ENCODE data around the gene TERT. TPM values are rescaled to one million over a fixed set of nuclear protein-coding genes. Genes with fewer than 3 reads are reported as not detected.
A peak's percentile ranks its signal among the peaks of the same experiment; 100 is the strongest.

The TERT gene
- total RNA-seq, 1 donor from 2014 or later: 2.9 TPM

DNA sequence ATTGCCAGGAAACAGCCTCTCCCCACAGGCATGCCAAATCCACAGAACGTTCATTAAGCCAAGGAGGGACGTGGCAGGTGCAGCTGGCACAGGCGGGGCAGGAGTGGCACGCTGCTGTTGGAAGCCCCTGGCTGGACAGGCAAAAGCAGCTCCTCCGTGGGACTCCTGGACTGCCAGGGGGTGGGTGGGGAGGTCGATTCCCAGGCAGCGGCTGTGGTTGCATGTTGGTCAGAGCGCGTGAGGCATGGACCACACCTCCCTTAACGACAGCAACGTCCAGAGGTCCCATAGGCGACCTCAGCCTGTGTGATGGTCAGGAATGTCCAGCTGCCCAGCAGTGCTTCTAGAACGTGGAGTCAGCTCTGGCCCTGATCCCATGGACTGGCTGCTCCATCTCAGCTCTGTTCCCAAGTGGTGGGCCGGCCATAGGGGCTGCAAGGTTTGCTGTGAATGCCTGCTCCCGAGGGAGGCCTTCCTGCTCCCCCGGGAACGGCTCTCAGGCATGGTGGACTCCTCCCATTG lies 86.6 kb downstream of the TERT start:
- peaks cover 15% of the 10 kb centered on the region for H3K27me3 Mint-ChIP-seq (ENCODE audit: unreplicated experiment)
- H3K4me3 Mint-ChIP-seq (ENCODE audit: unreplicated experiment): no peak overlapping the region
- peaks cover 2% of the 10 kb centered on the region for H3K4me1 Mint-ChIP-seq (ENCODE audit: low read depth, unreplicated experiment)
- peak; percentile 14 for DNase-seq
- H3K36me3 Mint-ChIP-seq (ENCODE audit: unreplicated experiment): no peaks in the 10 kb centered on the region
- H3K9me3 Mint-ChIP-seq (ENCODE audit: unreplicated experiment): peaks cover 7% of the 10 kb centered on the region
- TF ChIP-seq, protein P1, sequence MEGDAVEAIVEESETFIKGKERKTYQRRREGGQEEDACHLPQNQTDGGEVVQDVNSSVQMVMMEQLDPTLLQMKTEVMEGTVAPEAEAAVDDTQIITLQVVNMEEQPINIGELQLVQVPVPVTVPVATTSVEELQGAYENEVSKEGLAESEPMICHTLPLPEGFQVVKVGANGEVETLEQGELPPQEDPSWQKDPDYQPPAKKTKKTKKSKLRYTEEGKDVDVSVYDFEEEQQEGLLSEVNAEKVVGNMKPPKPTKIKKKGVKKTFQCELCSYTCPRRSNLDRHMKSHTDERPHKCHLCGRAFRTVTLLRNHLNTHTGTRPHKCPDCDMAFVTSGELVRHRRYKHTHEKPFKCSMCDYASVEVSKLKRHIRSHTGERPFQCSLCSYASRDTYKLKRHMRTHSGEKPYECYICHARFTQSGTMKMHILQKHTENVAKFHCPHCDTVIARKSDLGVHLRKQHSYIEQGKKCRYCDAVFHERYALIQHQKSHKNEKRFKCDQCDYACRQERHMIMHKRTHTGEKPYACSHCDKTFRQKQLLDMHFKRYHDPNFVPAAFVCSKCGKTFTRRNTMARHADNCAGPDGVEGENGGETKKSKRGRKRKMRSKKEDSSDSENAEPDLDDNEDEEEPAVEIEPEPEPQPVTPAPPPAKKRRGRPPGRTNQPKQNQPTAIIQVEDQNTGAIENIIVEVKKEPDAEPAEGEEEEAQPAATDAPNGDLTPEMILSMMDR (IDR thresholded peaks at IDR 0.05; ENCODE audit: partially characterized antibody, unreplicated experiment): no peak
- H3K27ac Mint-ChIP-seq (ENCODE audit: unreplicated experiment): no peak overlapping the region

DNA sequence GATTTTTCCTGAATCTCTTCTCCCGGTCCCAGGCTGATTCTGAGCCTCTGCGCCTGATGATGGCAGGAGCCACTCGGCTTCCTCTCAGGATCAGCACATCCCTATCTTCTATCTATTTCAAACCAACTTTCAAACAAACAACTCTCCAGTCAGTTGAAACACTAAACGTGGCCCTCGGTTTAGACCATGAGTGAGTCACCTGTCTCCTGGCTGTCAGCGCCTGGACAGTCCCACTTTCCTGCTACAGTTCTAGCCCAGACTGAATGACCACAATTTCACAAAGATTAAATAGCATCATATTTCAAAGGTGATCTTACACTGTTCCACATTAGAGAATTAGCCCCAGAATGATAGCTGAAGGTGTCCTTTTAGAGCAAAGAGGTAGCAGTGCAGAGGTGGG lies 87.3 kb downstream of the TERT start:
- H3K9me3 Mint-ChIP-seq (ENCODE audit: unreplicated experiment): peaks cover 6% of the 10 kb centered on the region
- H3K27ac Mint-ChIP-seq (ENCODE audit: unreplicated experiment): no peak overlapping the region
- peak overlapping the region; percentile 14 for H3K4me3 Mint-ChIP-seq (ENCODE audit: unreplicated experiment)
- peaks cover 13% of the 10 kb centered on the region for H3K27me3 Mint-ChIP-seq (ENCODE audit: unreplicated experiment)
- peaks cover 2% of the 10 kb centered on the region for H3K4me1 Mint-ChIP-seq (ENCODE audit: low read depth, unreplicated experiment)
- DNase-seq: peak; percentile 2
- TF ChIP-seq, protein P1 (IDR thresholded peaks at IDR 0.05; ENCODE audit: partially characterized antibody, unreplicated experiment): no peak
- no peaks in the 10 kb centered on the region for H3K36me3 Mint-ChIP-seq (ENCODE audit: unreplicated experiment)

DNA sequence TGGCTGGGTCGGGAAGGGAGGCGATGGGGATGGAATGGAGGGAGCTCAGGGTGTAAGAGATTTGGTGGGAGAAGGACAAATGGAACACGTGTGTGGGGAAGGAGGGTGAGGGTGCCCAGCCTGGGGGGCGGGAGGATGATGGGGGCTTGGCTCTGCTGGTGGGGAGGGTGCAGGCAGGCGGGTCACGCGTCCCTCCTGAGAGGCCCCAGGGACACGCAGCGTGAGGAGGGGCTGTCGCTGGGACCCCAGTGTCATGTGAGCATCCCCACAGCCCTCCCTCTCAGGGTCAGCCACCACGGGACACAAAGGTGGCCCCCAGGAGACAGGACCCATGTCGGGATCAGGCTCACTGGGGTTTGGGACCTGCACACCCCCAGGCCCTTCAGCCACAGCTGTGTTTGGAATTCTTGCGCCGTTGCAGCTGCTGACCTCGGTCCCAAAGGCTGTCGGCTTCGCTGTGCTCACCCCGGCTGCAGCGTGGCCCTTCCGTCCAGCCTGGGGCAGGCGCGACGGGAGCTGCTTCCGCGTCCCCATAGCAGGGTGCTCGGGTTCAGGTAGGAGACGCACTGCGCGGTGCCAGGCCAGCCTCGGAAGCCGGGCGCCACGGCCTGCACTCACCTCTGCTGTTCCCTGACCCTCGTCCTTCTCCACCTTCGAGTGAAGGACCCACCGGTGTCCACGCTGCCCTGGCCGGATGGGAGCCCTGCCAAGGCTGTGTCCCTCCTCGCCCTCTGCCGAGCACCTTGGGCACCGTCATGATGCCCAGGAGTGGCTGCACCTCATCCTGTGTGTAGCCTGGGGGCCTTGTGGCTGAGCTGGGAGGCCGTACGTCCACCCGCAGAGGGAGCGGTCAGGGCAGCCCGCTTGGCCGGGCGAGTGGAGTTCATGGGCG lies 88.1 kb downstream of the TERT start:
- H3K36me3 Mint-ChIP-seq (ENCODE audit: unreplicated experiment): no peaks in the 10 kb centered on the region
- H3K27ac Mint-ChIP-seq (ENCODE audit: unreplicated experiment): no peak overlapping the region
- DNase-seq: peak; percentile 23
- no peak overlapping the region for H3K4me3 Mint-ChIP-seq (ENCODE audit: unreplicated experiment)
- peaks cover 4% of the 10 kb centered on the region for H3K9me3 Mint-ChIP-seq (ENCODE audit: unreplicated experiment)
- H3K4me1 Mint-ChIP-seq (ENCODE audit: low read depth, unreplicated experiment): peaks cover 2% of the 10 kb centered on the region
- TF ChIP-seq, protein P1 (IDR thresholded peaks at IDR 0.05; ENCODE audit: partially characterized antibody, unreplicated experiment): no peak
- H3K27me3 Mint-ChIP-seq (ENCODE audit: unreplicated experiment): peaks cover 12% of the 10 kb centered on the region

DNA sequence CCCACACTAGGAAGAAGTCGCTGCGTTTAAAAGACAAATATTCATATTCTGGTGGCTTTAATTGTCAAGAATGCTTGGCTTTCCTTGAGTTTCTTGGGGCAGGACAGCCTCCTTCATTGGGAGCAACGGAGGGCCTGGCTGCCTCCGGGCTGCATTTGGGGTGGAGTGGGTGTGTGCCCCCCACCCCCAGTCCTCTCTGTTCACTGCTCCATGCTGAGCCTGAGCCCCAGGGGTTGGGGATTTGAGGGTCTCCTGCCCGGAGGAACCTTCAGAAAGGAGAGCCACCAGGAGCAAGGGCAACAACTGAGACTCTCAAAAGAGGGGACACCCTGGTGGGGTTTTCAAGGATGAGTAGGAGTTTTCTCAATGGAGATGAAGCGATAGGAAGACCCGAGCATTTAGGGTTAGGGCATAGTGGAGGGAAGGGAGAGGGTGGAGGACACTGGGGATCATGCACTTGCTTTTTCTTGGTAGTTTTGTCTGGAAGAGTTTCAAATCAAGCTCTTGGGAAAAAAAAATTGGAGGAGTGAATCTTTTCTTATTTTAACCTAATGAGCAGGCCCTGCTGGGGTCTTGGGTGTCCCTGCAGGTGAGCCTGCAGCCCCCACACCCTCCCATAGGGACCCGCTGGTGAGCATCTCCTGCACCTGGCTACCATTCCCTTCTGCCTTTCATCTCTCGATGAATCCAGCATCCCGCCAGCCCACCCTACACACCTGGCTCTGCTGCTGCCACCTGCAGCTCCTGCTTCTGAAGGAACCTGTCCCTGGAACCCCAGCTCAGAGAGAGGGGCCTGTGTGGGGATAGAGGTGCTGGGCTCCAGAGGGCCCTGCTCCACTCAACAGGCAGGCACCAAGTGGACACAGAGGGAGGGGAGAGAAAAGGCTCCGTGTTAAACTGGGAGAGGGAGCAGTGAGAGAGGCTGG lies 89.3 kb downstream of the TERT start:
- Mint-ChIP-seq H3K36me3 (ENCODE audit: unreplicated experiment) (no peaks in the 10 kb centered on the region), H3K4me3 (ENCODE audit: unreplicated experiment) (no peak overlapping the region), H3K27me3 (ENCODE audit: unreplicated experiment) (peaks cover 12% of the 10 kb centered on the region), H3K27ac (ENCODE audit: unreplicated experiment) (no peak overlapping the region), H3K9me3 (ENCODE audit: unreplicated experiment) (peaks cover 4% of the 10 kb centered on the region), H3K4me1 (ENCODE audit: low read depth, unreplicated experiment) (peaks cover 2% of the 10 kb centered on the region)
- TF ChIP-seq, protein P1 (IDR thresholded peaks at IDR 0.05; ENCODE audit: partially characterized antibody, unreplicated experiment): no peak
- DNase-seq: peak; percentile 14

Data from glutamatergic neuron (in vitro differentiated cells).